Vagina (tissue), 2 donors: ENCODE results near the gene POU6F2. TPM values are rescaled to one million over a fixed set of nuclear protein-coding genes. Genes with fewer than 3 reads are reported as not detected.

Experiments used
- DNase-seq, 2 donors: peaks; one replicate each; pipeline ENCODE4 v3.0.0-alpha.2; 2017; ENCODE audit errors: extremely low spot score in 2 of 2
- H3K27ac ChIP-seq: fragments of 200-600 bp; sonication (generic); one replicate; pipeline ENCODE4 v1.5.1; 2019
- H3K27me3 ChIP-seq: fragments of 200-600 bp; sonication (generic); one replicate; pipeline ENCODE4 v1.5.1; 2019
- H3K36me3 ChIP-seq, 2 donors: fragments of 200-600 bp; sonication (generic); one replicate each; pipeline ENCODE4 v1.5.1; 2017 to 2019
- H3K4me1 ChIP-seq: fragments of 200-600 bp; sonication (generic); one replicate; pipeline ENCODE4 v1.5.1; 2019
- H3K4me3 ChIP-seq, 2 donors: fragments of 200-600 bp; sonication (generic); 1 replicate in 1 of 2; 2 replicates in 1 of 2; pipeline ENCODE4 v1.5.1; 2016 to 2019
- H3K9me3 ChIP-seq: fragments of 200-600 bp; sonication (generic); one replicate; pipeline ENCODE4 v1.5.1; 2019
- CTCF ChIP-seq, 3 experiments: fragments of 450-650 bp in 2 of 3; fragments of 200-600 bp in 1 of 3; sonication (generic) in 1 of 3; IDR thresholded peaks; one replicate each; pipeline ENCODE4 v1.5.1; 2017 to 2019; ENCODE audit warnings: antibody characterized with exemption in 3 of 3, mild to moderate bottlenecking in 2 of 3, moderate library complexity in 2 of 3
- POLR2A ChIP-seq, 2 donors: fragments of 450-650 bp; IDR thresholded peaks; one replicate each; pipeline ENCODE4 v1.6.1; 2017; ENCODE audit warnings: antibody characterized with exemption in 2 of 2, mild to moderate bottlenecking in 2 of 2, moderate library complexity in 2 of 2
- POLR2AphosphoS5 ChIP-seq, 2 donors: sonication (generic); formaldehyde crosslinking; IDR thresholded peaks; one replicate each; pipeline ENCODE4 v1.9.0; 2017; ENCODE audit warnings: antibody characterized with exemption in 2 of 2, mild to moderate bottlenecking in 2 of 2, low read depth in 1 of 2; ENCODE audit not compliant: insufficient read depth in 1 of 2
- intact Hi-C: fragments of 100-400 bp; cut with DNase I; formaldehyde crosslinking; loops from one replicate; pipeline ENCODE4 v1.15.1; 2023
- total RNA-seq: library from RNA; depleted of rRNA; stranded (reverse); fragments of >200 nt; gene quantifications from one replicate; pipeline ENCODE4 v1.2.3, GENCODE V29; 2016

Gene POU6F2
- total RNA-seq, 1 donor from 2014 or later: not detected

GRCh38 chr7:39153647-39154046 is 175.9 kb downstream of the POU6F2 start:
- DNase-seq: no peak
- H3K27ac ChIP-seq: no peak overlapping the region
- no peaks in the 10 kb centered on the region for H3K36me3 ChIP-seq
- H3K9me3 ChIP-seq: no peaks in the 10 kb centered on the region
- H3K4me3 ChIP-seq: no peak overlapping the region
- H3K4me1 ChIP-seq: no peaks in the 10 kb centered on the region
- no peak for TF ChIP-seq CTCF (IDR thresholded peaks at IDR 0.05)
- no peak for TF ChIP-seq POLR2AphosphoS5 (IDR thresholded peaks at IDR 0.05; ENCODE audit: insufficient read depth in 1 of 2, low read depth in 1 of 2)
- TF ChIP-seq POLR2A (IDR thresholded peaks at IDR 0.05): no peak
- no peaks in the 10 kb centered on the region for H3K27me3 ChIP-seq
- intact Hi-C loops: no loop called here

GRCh38 chr7:39154815-39155214 is 177.1 kb downstream of the POU6F2 start:
- DNase-seq: no peak
- no peak overlapping the region for H3K27ac ChIP-seq
- H3K27me3 ChIP-seq: no peaks in the 10 kb centered on the region
- H3K9me3 ChIP-seq: no peaks in the 10 kb centered on the region
- no peak overlapping the region for H3K4me3 ChIP-seq
- TF ChIP-seq POLR2A (IDR thresholded peaks at IDR 0.05): no peak
- no peak for TF ChIP-seq POLR2AphosphoS5 (IDR thresholded peaks at IDR 0.05; ENCODE audit: insufficient read depth in 1 of 2, low read depth in 1 of 2)
- no peak for TF ChIP-seq CTCF (IDR thresholded peaks at IDR 0.05)
- H3K4me1 ChIP-seq: no peaks in the 10 kb centered on the region
- intact Hi-C loops: no loop called here
- H3K36me3 ChIP-seq: no peaks in the 10 kb centered on the region

GRCh38 chr7:39158367-39158766 is 180.7 kb downstream of the POU6F2 start:
- TF ChIP-seq POLR2AphosphoS5 (IDR thresholded peaks at IDR 0.05; ENCODE audit: insufficient read depth in 1 of 2, low read depth in 1 of 2) (no peak), CTCF (IDR thresholded peaks at IDR 0.05) (no peak), POLR2A (IDR thresholded peaks at IDR 0.05) (no peak)
- Histone ChIP-seq H3K27ac (no peak overlapping the region), H3K36me3 (no peaks in the 10 kb centered on the region), H3K9me3 (no peaks in the 10 kb centered on the region), H3K4me3 (no peak overlapping the region), H3K4me1 (no peaks in the 10 kb centered on the region), H3K27me3 (no peaks in the 10 kb centered on the region)
- DNase-seq: no peak
- intact Hi-C loops: no loop called here

GRCh38 chr7:39161903-39162302 is 184.2 kb downstream of the POU6F2 start:
- Histone ChIP-seq H3K4me1 (no peaks in the 10 kb centered on the region), H3K27me3 (no peaks in the 10 kb centered on the region), H3K9me3 (no peaks in the 10 kb centered on the region), H3K36me3 (no peaks in the 10 kb centered on the region), H3K27ac (no peak overlapping the region), H3K4me3 (no peak overlapping the region)
- DNase-seq: no peak
- intact Hi-C loops: no loop called here
- no peak for TF ChIP-seq CTCF (IDR thresholded peaks at IDR 0.05)
- TF ChIP-seq POLR2AphosphoS5 (IDR thresholded peaks at IDR 0.05; ENCODE audit: insufficient read depth in 1 of 2, low read depth in 1 of 2): no peak
- TF ChIP-seq POLR2A (IDR thresholded peaks at IDR 0.05): no peak

GRCh38 chr7:39164887-39165286 is 187.2 kb downstream of the POU6F2 start:
- Histone ChIP-seq H3K36me3 (no peaks in the 10 kb centered on the region), H3K9me3 (no peaks in the 10 kb centered on the region), H3K27me3 (no peaks in the 10 kb centered on the region), H3K4me1 (no peaks in the 10 kb centered on the region), H3K4me3 (no peak overlapping the region), H3K27ac (no peak overlapping the region)
- TF ChIP-seq POLR2AphosphoS5 (IDR thresholded peaks at IDR 0.05; ENCODE audit: insufficient read depth in 1 of 2, low read depth in 1 of 2): no peak
- no peak for TF ChIP-seq POLR2A (IDR thresholded peaks at IDR 0.05)
- no peak for TF ChIP-seq CTCF (IDR thresholded peaks at IDR 0.05)
- intact Hi-C loops: no loop called here
- DNase-seq: no peak
